ENCODE results near the gene KCTD20. TPM values are rescaled to one million over a fixed set of nuclear protein-coding genes. Genes with fewer than 3 reads are reported as not detected.

KCTD20 gene
- total and polyA plus RNA-seq, 2 of the 13 experiments (the other 11 are each of a cell fraction or from before 2014, with no cell fraction given): 52.7 to 67.1 TPM

- TF ChIP-seq AGO2 (optimal IDR thresholded peaks at IDR 0.05; ENCODE audit: low read depth, low read length) (peak; percentile 36), WIZ (CRISPR knock-in tag; IDR thresholded peaks at IDR 0.05) (no peak; the same call in 1 of the 2 replicates), ETS1 (CRISPR knock-in tag; IDR thresholded peaks at IDR 0.05) (no peak), HNRNPLL (IDR thresholded peaks at IDR 0.05; ENCODE audit: low read depth, low read length, poor library complexity, severe bottlenecking) (peak; percentile 96), ZNF503 (CRISPR knock-in tag; IDR thresholded peaks at IDR 0.05) (no peak), ZNF770 (CRISPR knock-in tag; IDR thresholded peaks at IDR 0.05) (peak; percentile 74), FOXO4 (CRISPR knock-in tag; conservative IDR thresholded peaks at IDR 0.05) (0 out of 2 replicates have a peak, but pooled peaks have one; percentile 83), CREB1 (IDR thresholded peaks at IDR 0.05) (peak; percentile 67), CREB1 (CRISPR knock-in tag; IDR thresholded peaks at IDR 0.05) (peak; percentile 70), KIAA2018 (CRISPR knock-in tag; IDR thresholded peaks at IDR 0.05; ENCODE audit: borderline replicate concordance) (no peak), HNF4A (CRISPR knock-in tag; IDR thresholded peaks at IDR 0.05) (no peak), DMAP1 (CRISPR knock-in tag; IDR thresholded peaks at IDR 0.05) (peak; percentile 39), HNRNPL (IDR thresholded peaks at IDR 0.05; ENCODE audit: low read depth, low read length) (no peak), ZNF615 (CRISPR knock-in tag; IDR thresholded peaks at IDR 0.05; ENCODE audit: borderline replicate concordance) (no peak)
These were observed 19.5 kb upstream of the KCTD20 start (continued) for GRCh38 chr6:36423101-36423824.

All from HepG2 (cell line).